Measurements from ENCODE around the gene NFE2L1.

NFE2L1 gene

GRCh38 chr17:48056246-48056745, 8.1 kb downstream of the NFE2L1 start:
- WGBS (ENCODE audit: insufficient coverage, insufficient read length): no CpG with 5 or more reads among the region's 10 CpGs
- H3K27me3 ChIP-seq (ENCODE audit: control insufficient read depth, insufficient read depth, low read length): no peaks in the 10 kb centered on the region
- H3K36me3 ChIP-seq (ENCODE audit: control insufficient read depth, insufficient read depth, low read length): peaks cover 47% of the 10 kb centered on the region
- H3K4me3 ChIP-seq (ENCODE audit: low read length): peak overlapping the region; percentile 84; the same call in 1 of the 2 replicates
- peaks cover 10% of the 10 kb centered on the region for H3K4me1 ChIP-seq (ENCODE audit: control insufficient read depth, insufficient read depth, low read length)
- DNase-seq (ENCODE audit: low read depth, low spot score): no peak
- H3K9me3 ChIP-seq (ENCODE audit: control insufficient read depth, insufficient read depth, low read length): no peaks in the 10 kb centered on the region
- no peak overlapping the region for H3K27ac ChIP-seq (ENCODE audit: low read length)

GRCh38 chr17:48056879-48057278, 8.7 kb downstream of the NFE2L1 start:
- WGBS (ENCODE audit: insufficient coverage, insufficient read length): no CpG with 5 or more reads among the region's 2 CpGs
- no peak for DNase-seq (ENCODE audit: low read depth, low spot score)
- Histone ChIP-seq H3K27ac (ENCODE audit: low read length) (no peak overlapping the region), H3K9me3 (ENCODE audit: control insufficient read depth, insufficient read depth, low read length) (no peaks in the 10 kb centered on the region), H3K4me1 (ENCODE audit: control insufficient read depth, insufficient read depth, low read length) (peaks cover 10% of the 10 kb centered on the region), H3K4me3 (ENCODE audit: low read length) (no peak overlapping the region), H3K27me3 (ENCODE audit: control insufficient read depth, insufficient read depth, low read length) (no peaks in the 10 kb centered on the region), H3K36me3 (ENCODE audit: control insufficient read depth, insufficient read depth, low read length) (peaks cover 47% of the 10 kb centered on the region)

- WGBS (ENCODE audit: insufficient coverage, insufficient read length): no CpG with 5 or more reads among the region's 4 CpGs
- H3K27me3 ChIP-seq (ENCODE audit: control insufficient read depth, insufficient read depth, low read length): no peaks in the 10 kb centered on the region
- no peak overlapping the region for H3K27ac ChIP-seq (ENCODE audit: low read length)
- peaks cover 10% of the 10 kb centered on the region for H3K4me1 ChIP-seq (ENCODE audit: control insufficient read depth, insufficient read depth, low read length)
- DNase-seq (ENCODE audit: low read depth, low spot score): no peak
- no peaks in the 10 kb centered on the region for H3K9me3 ChIP-seq (ENCODE audit: control insufficient read depth, insufficient read depth, low read length)
- H3K36me3 ChIP-seq (ENCODE audit: control insufficient read depth, insufficient read depth, low read length): peaks cover 50% of the 10 kb centered on the region
- no peak overlapping the region for H3K4me3 ChIP-seq (ENCODE audit: low read length)
Measured at GRCh38 chr17:48057626-48058025, 9.5 kb downstream of the NFE2L1 start.

GRCh38 chr17:48058393-48059124, 10.4 kb downstream of the NFE2L1 start:
- H3K4me1 ChIP-seq (ENCODE audit: control insufficient read depth, insufficient read depth, low read length): peaks cover 7% of the 10 kb centered on the region
- DNase-seq (ENCODE audit: low read depth, low spot score): no peak
- H3K27ac ChIP-seq (ENCODE audit: low read length): no peak overlapping the region
- H3K36me3 ChIP-seq (ENCODE audit: control insufficient read depth, insufficient read depth, low read length): peaks cover 49% of the 10 kb centered on the region
- H3K4me3 ChIP-seq (ENCODE audit: low read length): no peak overlapping the region
- no CpG with 5 or more reads among the region's 11 CpGs for WGBS (ENCODE audit: insufficient coverage, insufficient read length)
- no peaks in the 10 kb centered on the region for H3K9me3 ChIP-seq (ENCODE audit: control insufficient read depth, insufficient read depth, low read length)
- H3K27me3 ChIP-seq (ENCODE audit: control insufficient read depth, insufficient read depth, low read length): no peaks in the 10 kb centered on the region

- no peaks in the 10 kb centered on the region for H3K9me3 ChIP-seq (ENCODE audit: control insufficient read depth, insufficient read depth, low read length)
- no peak overlapping the region for H3K4me3 ChIP-seq (ENCODE audit: low read length)
- H3K27ac ChIP-seq (ENCODE audit: low read length): no peak overlapping the region
- no peak for DNase-seq (ENCODE audit: low read depth, low spot score)
- H3K36me3 ChIP-seq (ENCODE audit: control insufficient read depth, insufficient read depth, low read length): peaks cover 49% of the 10 kb centered on the region
- no peaks in the 10 kb centered on the region for H3K27me3 ChIP-seq (ENCODE audit: control insufficient read depth, insufficient read depth, low read length)
- peaks cover 4% of the 10 kb centered on the region for H3K4me1 ChIP-seq (ENCODE audit: control insufficient read depth, insufficient read depth, low read length)
- WGBS (ENCODE audit: insufficient coverage, insufficient read length): no CpG with 5 or more reads among the region's 32 CpGs
Measured at GRCh38 chr17:48059125-48059668, 11.0 kb downstream of the NFE2L1 start.

GRCh38 chr17:48060249-48060648, 12.1 kb downstream of the NFE2L1 start:
- no peaks in the 10 kb centered on the region for H3K9me3 ChIP-seq (ENCODE audit: control insufficient read depth, insufficient read depth, low read length)
- no peak for DNase-seq (ENCODE audit: low read depth, low spot score)
- no CpG with 5 or more reads among the region's 7 CpGs for WGBS (ENCODE audit: insufficient coverage, insufficient read length)
- no peaks in the 10 kb centered on the region for H3K27me3 ChIP-seq (ENCODE audit: control insufficient read depth, insufficient read depth, low read length)
- H3K36me3 ChIP-seq (ENCODE audit: control insufficient read depth, insufficient read depth, low read length): peaks cover 49% of the 10 kb centered on the region
- H3K4me1 ChIP-seq (ENCODE audit: control insufficient read depth, insufficient read depth, low read length): peaks cover 4% of the 10 kb centered on the region
- no peak overlapping the region for H3K4me3 ChIP-seq (ENCODE audit: low read length)
- H3K27ac ChIP-seq (ENCODE audit: low read length): no peak overlapping the region

GRCh38 chr17:48062273-48062672, 14.1 kb downstream of the NFE2L1 start:
- H3K36me3 ChIP-seq (ENCODE audit: control insufficient read depth, insufficient read depth, low read length): peaks cover 38% of the 10 kb centered on the region

GRCh38 chr17:48064638-48065037, 16.5 kb downstream of the NFE2L1 start:
- no peak for DNase-seq (ENCODE audit: low read depth, low spot score)
- Histone ChIP-seq H3K9me3 (ENCODE audit: control insufficient read depth, insufficient read depth, low read length) (no peaks in the 10 kb centered on the region), H3K4me1 (ENCODE audit: control insufficient read depth, insufficient read depth, low read length) (no peaks in the 10 kb centered on the region), H3K27me3 (ENCODE audit: control insufficient read depth, insufficient read depth, low read length) (no peaks in the 10 kb centered on the region), H3K4me3 (ENCODE audit: low read length) (no peak overlapping the region), H3K36me3 (ENCODE audit: control insufficient read depth, insufficient read depth, low read length) (peaks cover 14% of the 10 kb centered on the region), H3K27ac (ENCODE audit: low read length) (no peak overlapping the region)
- WGBS (ENCODE audit: insufficient coverage, insufficient read length): no CpG with 5 or more reads among the region's 3 CpGs

More at GRCh38 chr17:48062273-48062672, 14.1 kb downstream of the NFE2L1 start:
- no CpG with 5 or more reads among the region's 7 CpGs for WGBS (ENCODE audit: insufficient coverage, insufficient read length)
- Histone ChIP-seq H3K4me3 (ENCODE audit: low read length) (no peak overlapping the region), H3K9me3 (ENCODE audit: control insufficient read depth, insufficient read depth, low read length) (no peaks in the 10 kb centered on the region), H3K27ac (ENCODE audit: low read length) (no peak overlapping the region), H3K27me3 (ENCODE audit: control insufficient read depth, insufficient read depth, low read length) (no peaks in the 10 kb centered on the region), H3K4me1 (ENCODE audit: control insufficient read depth, insufficient read depth, low read length) (no peaks in the 10 kb centered on the region)
- no peak for DNase-seq (ENCODE audit: low read depth, low spot score)

GRCh38 chr17:48066192-48066591, 18.0 kb downstream of the NFE2L1 start:
- Histone ChIP-seq H3K27me3 (ENCODE audit: control insufficient read depth, insufficient read depth, low read length) (no peaks in the 10 kb centered on the region), H3K27ac (ENCODE audit: low read length) (no peak overlapping the region), H3K4me3 (ENCODE audit: low read length) (no peak overlapping the region), H3K4me1 (ENCODE audit: control insufficient read depth, insufficient read depth, low read length) (no peaks in the 10 kb centered on the region), H3K36me3 (ENCODE audit: control insufficient read depth, insufficient read depth, low read length) (peaks cover 8% of the 10 kb centered on the region; the same call in 1 of the 2 replicates), H3K9me3 (ENCODE audit: control insufficient read depth, insufficient read depth, low read length) (no peaks in the 10 kb centered on the region)
- WGBS (ENCODE audit: insufficient coverage, insufficient read length): no CpG with 5 or more reads among the region's 1 CpG
- DNase-seq (ENCODE audit: low read depth, low spot score): no peak

- DNase-seq (ENCODE audit: low read depth, low spot score): no peak
Measured at GRCh38 chr17:48066656-48067055, 18.5 kb downstream of the NFE2L1 start.

More at GRCh38 chr17:48066656-48067055, 18.5 kb downstream of the NFE2L1 start:
- Histone ChIP-seq H3K4me1 (ENCODE audit: control insufficient read depth, insufficient read depth, low read length) (no peaks in the 10 kb centered on the region), H3K27ac (ENCODE audit: low read length) (no peak overlapping the region), H3K9me3 (ENCODE audit: control insufficient read depth, insufficient read depth, low read length) (no peaks in the 10 kb centered on the region), H3K36me3 (ENCODE audit: control insufficient read depth, insufficient read depth, low read length) (peaks cover 7% of the 10 kb centered on the region; the same call in 1 of the 2 replicates), H3K4me3 (ENCODE audit: low read length) (no peak overlapping the region), H3K27me3 (ENCODE audit: control insufficient read depth, insufficient read depth, low read length) (no peaks in the 10 kb centered on the region)
- WGBS (ENCODE audit: insufficient coverage, insufficient read length): no CpG with 5 or more reads among the region's 1 CpG
